Vagina (tissue), 2 donors: ENCODE results near the gene UBAP1.

Experiments
- CTCF ChIP-seq, 3 experiments: fragments of 450-650 bp in 2 of 3; fragments of 200-600 bp in 1 of 3; sonication (generic) in 1 of 3; IDR thresholded peaks; one replicate each; pipeline ENCODE4 v1.5.1; 2017 to 2019; ENCODE audit warnings: antibody characterized with exemption in 3 of 3, mild to moderate bottlenecking in 2 of 3, moderate library complexity in 2 of 3
- POLR2AphosphoS5 ChIP-seq, 2 donors: sonication (generic); formaldehyde crosslinking; IDR thresholded peaks; one replicate each; pipeline ENCODE4 v1.9.0; 2017; ENCODE audit warnings: antibody characterized with exemption in 2 of 2, mild to moderate bottlenecking in 2 of 2, low read depth in 1 of 2; ENCODE audit not compliant: insufficient read depth in 1 of 2

- no peak for TF ChIP-seq CTCF (IDR thresholded peaks at IDR 0.05)
- no peak for TF ChIP-seq POLR2AphosphoS5 (IDR thresholded peaks at IDR 0.05; ENCODE audit: insufficient read depth in 1 of 2, low read depth in 1 of 2)
Observed at GRCh38 chr9:34197756-34198711, 19.2 kb downstream of the UBAP1 start.
